ENCODE results near the gene HMGCLL1.

HMGCLL1 gene

GRCh38 chr6:55530931-55531330 lies 48.1 kb downstream of the HMGCLL1 start:
- DNase-seq = no peak

DNA sequence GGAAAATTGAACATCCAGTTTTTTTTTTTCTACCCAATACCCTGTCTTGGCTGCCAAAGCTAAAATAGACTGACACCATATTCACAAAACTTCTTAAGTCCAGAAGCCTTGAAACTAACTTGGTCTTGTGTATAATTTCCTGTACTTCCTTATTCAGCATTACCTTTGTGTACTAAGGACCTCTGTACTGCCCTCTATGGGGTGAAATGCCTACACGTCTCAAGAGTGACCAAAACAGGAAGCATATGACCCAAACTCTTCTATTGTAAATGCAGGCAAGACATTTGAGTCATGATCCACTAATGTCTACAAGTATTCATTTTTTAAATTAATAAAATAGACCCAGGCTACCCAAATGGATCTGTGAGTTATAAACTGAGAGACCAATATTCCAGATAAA lies 50.4 kb downstream of the HMGCLL1 start:
- no peak for DNase-seq

GRCh38 chr6:55524441-55524840 lies 54.6 kb downstream of the HMGCLL1 start:
- no peak for DNase-seq

DNA sequence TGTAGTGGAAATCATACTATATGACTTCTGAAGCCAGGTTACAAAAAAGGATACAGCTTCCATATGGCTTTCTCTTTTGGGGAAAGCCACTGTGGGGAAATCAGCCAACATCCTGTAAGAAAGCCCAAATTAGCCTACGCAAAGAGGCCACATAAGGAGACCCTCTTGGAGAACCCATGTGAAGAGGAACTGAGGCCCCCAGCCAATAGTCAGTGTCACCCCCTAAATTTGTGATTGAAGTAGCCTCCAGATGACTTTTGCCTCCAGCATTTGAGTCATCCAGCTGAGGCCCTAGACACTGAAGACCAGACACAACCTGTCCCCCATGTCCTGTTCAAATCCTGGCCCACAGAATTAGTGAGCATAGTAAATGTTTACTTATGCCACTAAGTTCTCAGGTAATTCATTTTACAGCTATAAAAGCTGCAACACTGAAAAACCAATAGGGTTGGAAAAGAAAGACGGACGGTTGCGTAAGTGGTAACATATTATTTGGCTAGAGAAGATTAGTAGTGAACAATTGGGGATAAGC lies 60.4 kb downstream of the HMGCLL1 start:
- no peak for DNase-seq

GRCh38 chr6:55516736-55517135 lies 62.3 kb downstream of the HMGCLL1 start:
- no peak for DNase-seq

DNA sequence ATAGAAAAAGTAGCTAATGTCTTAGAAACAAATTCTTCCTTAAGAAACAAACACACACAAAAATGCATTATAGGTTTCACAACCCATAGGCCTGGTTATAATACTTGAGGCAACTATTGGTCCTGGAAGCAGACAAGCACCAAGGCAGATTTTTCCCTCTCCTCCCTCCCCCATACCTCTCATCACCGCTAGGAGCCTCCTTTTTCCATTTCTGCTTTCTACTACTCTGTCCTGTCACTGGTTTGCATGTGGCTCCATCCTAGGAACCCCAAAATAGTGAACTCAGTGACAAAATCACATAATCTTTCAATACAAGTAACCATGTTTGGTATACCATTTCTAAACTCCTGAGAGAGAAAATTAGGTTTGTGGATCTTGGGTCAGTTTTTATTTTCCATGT lies 66.1 kb downstream of the HMGCLL1 start:
- no peak for DNase-seq

- DNase-seq = no peak
Measured at GRCh38 chr6:55511122-55511800, 67.7 kb downstream of the HMGCLL1 start.

DNA sequence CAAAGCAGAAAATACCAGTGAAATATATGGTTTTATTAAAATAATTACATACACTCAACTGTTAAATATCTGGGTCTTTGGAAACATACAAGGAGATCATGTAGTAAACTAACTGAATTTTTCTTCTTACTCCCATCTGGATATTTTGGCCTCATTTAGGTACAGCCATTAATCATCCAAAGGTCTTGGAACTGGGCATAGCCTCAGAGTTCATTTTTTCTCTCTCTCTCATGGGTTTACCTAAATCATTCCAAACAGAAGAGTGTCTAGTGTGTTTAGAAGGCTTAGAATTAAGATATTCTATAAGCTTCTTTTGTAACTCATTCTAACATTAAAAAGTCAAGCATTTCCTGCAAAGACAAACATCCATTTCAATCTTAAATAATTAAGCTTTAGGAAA lies 79.4 kb downstream of the HMGCLL1 start:
- no peak for DNase-seq

DNA sequence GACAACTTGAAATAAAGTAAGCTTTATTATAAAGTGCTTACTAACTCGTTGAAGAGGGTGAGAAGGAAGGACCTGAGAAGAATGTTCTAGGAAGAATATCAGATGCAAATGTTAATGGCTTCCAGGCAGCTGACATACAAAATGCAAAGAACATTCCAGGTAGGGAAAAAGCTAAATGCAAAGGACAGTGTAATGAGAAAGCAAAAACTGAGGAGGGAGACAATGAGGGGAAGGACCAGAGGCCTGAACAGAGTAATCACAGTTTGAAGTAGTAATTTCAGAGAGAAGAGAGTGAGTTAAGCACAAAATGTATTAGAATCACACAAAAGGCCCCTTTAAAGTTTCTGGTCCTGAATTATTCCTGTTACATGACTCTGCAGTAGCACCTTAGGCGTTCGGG lies 81.3 kb downstream of the HMGCLL1 start:
- no peak for DNase-seq

DNA sequence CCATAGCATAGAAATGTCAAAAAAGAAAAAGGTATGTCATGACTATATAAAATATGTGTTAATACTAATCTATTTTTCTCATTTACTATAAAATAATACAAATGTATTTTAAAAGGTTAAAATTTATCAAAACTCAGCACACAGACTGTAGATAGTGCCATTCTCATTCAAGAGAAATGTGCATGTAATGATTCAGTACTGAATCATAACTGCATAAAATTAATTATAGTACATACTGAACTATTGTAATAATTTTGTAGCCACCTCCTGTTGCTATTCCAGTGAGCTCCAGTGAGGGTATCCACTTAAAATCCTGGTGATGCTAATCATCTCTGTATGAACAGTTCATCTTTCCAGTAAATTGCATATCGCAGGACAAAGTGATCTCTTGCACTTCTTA lies 82.8 kb downstream of the HMGCLL1 start:
- DNase-seq = no peak

DNA sequence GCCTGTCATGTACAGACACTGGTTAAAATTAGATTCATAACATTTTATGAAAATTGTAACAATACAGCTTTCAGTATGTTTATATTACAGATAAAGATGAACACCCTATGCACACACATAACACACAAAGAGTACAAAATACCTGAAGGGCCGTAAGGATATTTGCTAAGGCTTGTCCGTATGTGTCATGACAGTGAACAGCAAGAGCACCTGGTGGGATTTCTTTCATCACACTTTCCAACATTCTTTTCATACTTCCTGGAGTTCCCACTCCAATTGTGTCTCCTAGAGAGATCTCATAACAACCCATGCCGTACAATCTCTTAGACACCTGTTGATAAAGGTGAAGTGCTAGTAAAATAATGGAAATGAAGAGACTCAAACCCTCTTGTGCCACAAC lies 83.7 kb downstream of the HMGCLL1 start:
- DNase-seq = no peak

DNA sequence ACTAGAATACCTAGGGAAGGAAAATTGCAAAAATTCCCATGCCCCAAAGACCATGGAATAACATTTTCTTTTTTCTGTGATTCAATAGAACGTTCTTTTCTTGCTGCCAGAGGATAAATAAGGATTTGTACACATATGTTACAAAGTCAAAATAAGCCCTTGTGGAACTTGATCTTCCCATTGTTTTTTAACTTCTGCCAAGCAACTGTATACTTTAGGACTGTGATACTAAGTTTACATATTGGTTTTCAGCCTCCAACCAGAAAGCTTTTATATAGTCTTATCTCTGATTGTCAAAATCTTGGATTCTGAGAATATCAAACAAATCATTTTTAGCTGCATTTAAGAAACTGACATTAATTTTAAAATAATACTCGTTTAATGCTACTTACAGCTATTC lies 84.6 kb downstream of the HMGCLL1 start:
- DNase-seq = no peak

- no peak for DNase-seq
Measured at GRCh38 chr6:55492259-55492658, 86.7 kb downstream of the HMGCLL1 start.

- no peak for DNase-seq
Measured at GRCh38 chr6:55490871-55491270, 88.1 kb downstream of the HMGCLL1 start.

GRCh38 chr6:55474382-55474781 lies 104.6 kb downstream of the HMGCLL1 start:
- no peak for DNase-seq

DNA sequence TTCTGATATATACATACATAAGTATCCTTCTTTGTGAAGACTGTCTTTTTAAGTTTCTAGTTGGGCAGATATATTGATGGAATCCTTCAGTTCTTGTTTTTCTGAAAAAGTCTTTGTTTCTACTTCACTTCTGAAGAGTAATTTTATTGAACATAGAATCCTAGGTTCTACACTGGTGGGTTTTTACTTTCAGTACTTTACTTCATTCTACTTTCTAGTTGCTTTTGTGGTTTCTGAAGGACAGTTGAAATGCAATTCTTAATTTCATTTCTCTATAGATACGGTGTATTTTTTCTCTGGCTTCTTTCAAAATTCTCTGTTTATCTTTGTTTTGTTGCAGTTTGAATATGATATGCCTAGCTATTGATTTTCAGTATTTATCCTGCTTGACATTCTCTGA lies 105.3 kb downstream of the HMGCLL1 start:
- no peak for DNase-seq

- no peak for DNase-seq
Measured at GRCh38 chr6:55469951-55470366, 109.0 kb downstream of the HMGCLL1 start.

GRCh38 chr6:55456016-55456415 lies 123.0 kb downstream of the HMGCLL1 start:
- DNase-seq = no peak

DNA sequence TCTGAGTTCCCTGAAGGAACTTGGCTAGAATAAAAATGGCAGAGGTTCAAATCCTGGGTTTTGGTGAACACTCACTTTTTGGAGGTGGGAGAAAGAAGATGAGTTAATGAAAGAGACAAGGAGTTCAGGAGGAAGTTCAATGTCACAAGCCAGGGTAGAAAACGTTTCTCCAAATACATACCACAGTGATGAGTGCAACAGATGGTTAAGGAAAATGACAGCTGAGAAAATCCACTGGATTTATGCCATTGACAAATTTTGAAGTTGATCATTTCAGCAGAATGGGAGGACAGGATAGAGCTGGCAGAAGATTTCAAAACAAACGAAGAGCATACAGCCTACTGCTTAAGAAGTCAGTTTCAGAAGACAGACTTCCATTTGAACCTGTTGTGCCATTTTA lies 129.0 kb downstream of the HMGCLL1 start:
- no peak for DNase-seq

DNA sequence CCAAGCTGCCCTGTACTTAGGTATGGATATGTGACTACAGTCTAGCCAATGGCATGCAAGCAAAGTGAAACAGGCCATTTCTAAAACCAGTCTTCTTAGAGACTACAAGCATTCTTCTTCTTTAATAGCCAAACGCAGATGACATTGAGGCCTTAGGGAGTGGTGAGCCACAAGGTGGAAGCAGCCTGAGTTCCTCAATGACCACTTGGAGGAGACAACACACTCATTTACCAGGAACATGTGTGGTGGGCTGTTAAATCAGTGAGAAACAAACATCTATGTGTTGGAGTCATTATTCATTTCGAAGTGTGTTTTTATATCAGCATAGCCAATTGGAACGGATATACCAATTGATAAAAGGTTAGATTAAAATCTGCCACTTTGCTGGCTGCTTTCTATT lies 129.8 kb downstream of the HMGCLL1 start:
- no peak for DNase-seq

- DNase-seq = no peak
Measured at GRCh38 chr6:55448451-55448850, 130.5 kb downstream of the HMGCLL1 start.

GRCh38 chr6:55447891-55448290 lies 131.1 kb downstream of the HMGCLL1 start:
- no peak for DNase-seq

DNA sequence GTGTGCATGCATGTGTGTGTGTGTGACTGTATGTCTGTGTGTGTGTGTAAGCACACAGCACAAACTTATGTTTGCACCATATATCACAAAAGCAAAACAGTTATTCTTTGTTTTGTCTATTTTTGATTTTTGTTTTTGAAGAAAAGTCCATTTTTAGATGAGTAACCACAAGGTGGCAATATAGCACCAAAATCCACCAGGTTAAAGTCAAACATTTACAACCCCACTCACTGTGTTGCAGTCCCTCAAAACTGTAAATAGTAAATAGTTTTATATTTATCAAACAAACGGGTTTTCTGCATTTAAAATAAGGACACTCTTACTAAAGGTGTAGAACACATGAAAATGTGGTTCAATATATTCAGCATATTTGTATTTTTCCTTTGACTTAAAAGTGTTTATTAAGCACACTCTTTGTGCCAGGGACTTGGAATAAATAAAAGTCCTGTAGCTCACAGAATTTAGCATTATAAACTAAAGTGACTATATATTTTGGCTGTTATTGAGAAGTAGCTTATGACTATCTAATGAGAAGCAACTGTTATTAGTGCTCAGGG lies 133.3 kb downstream of the HMGCLL1 start:
- no peak for DNase-seq

- DNase-seq = no peak
Measured at GRCh38 chr6:55443238-55444134, 135.5 kb downstream of the HMGCLL1 start.
